ENCODE results near the gene NNT.

The NNT gene

GRCh38 chr5:43642428-43642827, 39.4 kb downstream of the NNT start:
- TF ChIP-seq ZFX (IDR thresholded peaks at IDR 0.05; ENCODE audit: borderline replicate concordance) (no peak), CTCF (IDR thresholded peaks at IDR 0.05) (no peak)
- H3K27ac ChIP-seq, result no peak overlapping the region

- no peak overlapping the region for H3K27ac ChIP-seq
- no peak for TF ChIP-seq CTCF (IDR thresholded peaks at IDR 0.05)
- no peak for TF ChIP-seq ZFX (IDR thresholded peaks at IDR 0.05; ENCODE audit: borderline replicate concordance)
Measured at GRCh38 chr5:43643327-43643726, 40.3 kb downstream of the NNT start.

- TF ChIP-seq ZFX (IDR thresholded peaks at IDR 0.05; ENCODE audit: borderline replicate concordance), result no peak
- no peak for TF ChIP-seq CTCF (IDR thresholded peaks at IDR 0.05)
- no peak overlapping the region for H3K27ac ChIP-seq
Measured at GRCh38 chr5:43643750-43644149, 40.8 kb downstream of the NNT start.

- H3K27ac ChIP-seq, result no peak overlapping the region
- no peak for TF ChIP-seq ZFX (IDR thresholded peaks at IDR 0.05; ENCODE audit: borderline replicate concordance)
- no peak for TF ChIP-seq CTCF (IDR thresholded peaks at IDR 0.05)
Measured at GRCh38 chr5:43646992-43647391, 44.0 kb downstream of the NNT start.

GRCh38 chr5:43647789-43648188, 44.8 kb downstream of the NNT start:
- no peak for TF ChIP-seq ZFX (IDR thresholded peaks at IDR 0.05; ENCODE audit: borderline replicate concordance)
- TF ChIP-seq CTCF (IDR thresholded peaks at IDR 0.05), result no peak
- H3K27ac ChIP-seq, result no peak overlapping the region

- no peak overlapping the region for H3K27ac ChIP-seq
- no peak for TF ChIP-seq CTCF (IDR thresholded peaks at IDR 0.05)
- no peak for TF ChIP-seq ZFX (IDR thresholded peaks at IDR 0.05; ENCODE audit: borderline replicate concordance)
Measured at GRCh38 chr5:43648499-43649124, 45.6 kb downstream of the NNT start.

GRCh38 chr5:43649256-43649655, 46.3 kb downstream of the NNT start:
- H3K27ac ChIP-seq, result no peak overlapping the region
- TF ChIP-seq ZFX (IDR thresholded peaks at IDR 0.05; ENCODE audit: borderline replicate concordance) (no peak), CTCF (IDR thresholded peaks at IDR 0.05) (no peak)

Measured in 22Rv1 (cell line).